ENCODE results near the gene SLC6A3.

SLC6A3 gene

DNA sequence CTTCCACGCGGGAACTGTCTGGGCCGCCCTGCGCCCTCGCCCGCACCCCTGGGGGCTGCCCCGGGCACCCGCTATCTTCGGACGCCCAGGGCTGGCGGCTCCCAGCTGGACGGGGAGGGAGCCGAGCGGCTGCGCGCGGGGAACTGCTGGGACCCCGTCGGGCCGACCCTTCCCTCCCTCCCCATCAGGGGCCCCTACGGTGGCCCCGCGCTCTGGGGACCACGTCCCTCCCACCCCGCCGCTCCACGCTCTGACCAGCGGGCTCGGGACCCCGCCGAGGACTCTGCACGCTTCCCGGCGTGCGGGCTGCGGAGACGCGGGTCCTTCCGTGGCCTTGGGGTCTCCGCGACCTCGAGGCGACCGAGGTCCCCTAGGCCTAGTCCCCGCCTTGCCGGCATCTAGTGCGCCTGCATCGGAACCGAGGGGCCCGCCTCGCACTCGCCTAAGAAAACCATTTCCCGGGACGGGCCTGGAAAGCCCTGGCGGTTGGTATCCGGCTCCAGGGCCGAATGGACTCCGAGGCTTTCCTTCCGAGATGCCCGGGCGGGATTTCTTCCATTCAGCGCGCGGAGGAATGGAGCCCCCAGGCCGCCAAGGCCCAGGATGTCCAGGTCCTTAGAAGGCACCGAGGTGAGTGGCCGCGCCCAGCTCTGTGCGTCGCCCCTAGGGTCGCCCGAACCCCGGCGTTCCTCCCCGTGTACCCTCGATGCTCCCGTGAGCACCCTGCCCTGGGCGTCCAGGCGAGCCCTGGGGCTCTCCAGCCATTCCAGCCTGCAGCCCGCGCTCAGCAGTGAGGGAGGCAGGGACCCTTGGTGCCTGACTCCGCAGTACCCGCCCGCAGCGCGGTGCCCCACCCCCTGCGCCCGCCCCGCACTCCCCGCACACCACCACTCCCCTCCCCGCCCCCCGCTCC, 705 bp upstream of the SLC6A3 start:
- 0 out of 2 replicates have a peak, but pooled peaks cover 8% of the 10 kb centered on the region for H3K4me1 ChIP-seq (ENCODE audit: control insufficient read depth, insufficient read depth, low read length)
- no peaks in the 10 kb centered on the region for H3K9me3 ChIP-seq (ENCODE audit: control insufficient read depth, insufficient read depth, low read depth, low read length)
- peaks cover 97% of the 10 kb centered on the region for H3K27me3 ChIP-seq (ENCODE audit: control insufficient read depth, insufficient read depth, low read length)
- H3K9ac ChIP-seq (ENCODE audit: low read length) = no peak overlapping the region
- H3K36me3 ChIP-seq (ENCODE audit: control insufficient read depth, insufficient read depth, low read length) = no peaks in the 10 kb centered on the region
- H3K4me3 ChIP-seq (ENCODE audit: low read depth, low read length) = peak overlapping the region; percentile 65
- no peak overlapping the region for H3K27ac ChIP-seq (ENCODE audit: low read depth, low read length)

DNA sequence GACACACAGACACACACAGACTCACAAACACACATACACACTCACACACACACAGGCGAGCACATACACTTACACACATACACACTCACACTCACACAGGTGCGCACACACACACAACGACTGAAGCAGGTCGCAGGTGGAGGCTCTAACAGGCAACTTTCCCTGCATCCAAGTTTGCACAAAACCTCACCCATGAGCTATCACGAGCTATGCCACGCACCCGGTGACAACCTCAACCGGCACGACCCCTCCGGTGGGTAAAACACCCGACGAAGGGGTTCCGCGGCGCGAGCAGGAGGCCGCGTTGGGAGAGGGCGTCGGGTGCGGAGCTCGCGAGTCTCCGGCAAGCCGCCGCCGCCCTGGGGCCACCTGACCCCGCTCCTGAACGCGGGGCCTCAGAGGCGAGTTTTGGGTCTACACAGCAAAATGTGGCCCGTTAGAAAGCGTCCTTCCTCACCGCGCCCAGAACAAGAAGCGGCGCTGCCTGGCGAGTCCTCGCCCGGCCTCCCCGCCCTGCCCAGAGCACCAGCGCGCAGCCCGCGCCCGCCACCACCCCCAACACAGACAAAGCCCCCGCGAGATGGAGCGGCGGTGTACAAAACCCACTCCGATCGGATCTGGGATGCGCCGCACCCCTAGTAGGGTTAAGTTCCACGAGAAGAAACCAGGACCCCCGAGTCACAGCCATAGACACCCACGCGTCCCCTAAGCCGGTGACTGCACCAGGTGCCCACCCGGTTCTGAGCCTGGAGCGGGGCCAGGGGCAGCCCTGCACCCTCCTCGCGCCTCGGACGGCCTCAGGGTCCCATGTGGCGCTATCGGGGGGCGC, 665 bp downstream of the SLC6A3 start:
- Histone ChIP-seq H3K9ac (ENCODE audit: low read length) (peak overlapping the region; percentile 17), H3K4me3 (ENCODE audit: low read depth, low read length) (peak overlapping the region; percentile 63), H3K4me1 (ENCODE audit: control insufficient read depth, insufficient read depth, low read length) (0 out of 2 replicates have a peak, but pooled peaks cover 8% of the 10 kb centered on the region), H3K36me3 (ENCODE audit: control insufficient read depth, insufficient read depth, low read length) (no peaks in the 10 kb centered on the region), H3K27me3 (ENCODE audit: control insufficient read depth, insufficient read depth, low read length) (peaks cover 100% of the 10 kb centered on the region), H3K27ac (ENCODE audit: low read depth, low read length) (no peak overlapping the region), H3K9me3 (ENCODE audit: control insufficient read depth, insufficient read depth, low read depth, low read length) (peaks cover 4% of the 10 kb centered on the region; the same call in 1 of the 2 replicates)

DNA sequence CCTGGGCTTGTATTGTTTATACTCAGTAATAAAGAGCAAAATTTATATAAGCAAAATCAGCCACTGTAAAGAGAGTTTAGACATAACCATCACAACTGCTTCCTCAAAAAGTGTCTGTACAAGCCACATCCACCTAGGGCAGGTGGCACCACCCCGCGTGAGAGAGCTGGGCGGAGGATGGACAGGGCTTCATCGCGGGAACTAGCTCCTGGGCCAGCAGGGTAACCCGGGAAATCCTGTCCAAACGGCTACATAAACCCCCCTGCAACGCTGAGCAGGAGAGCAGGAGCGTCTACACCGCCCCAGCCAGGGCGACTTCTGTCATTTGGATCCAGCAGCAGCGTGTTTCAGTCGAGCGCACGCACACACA, 1.3 kb downstream of the SLC6A3 start:
- H3K27me3 ChIP-seq (ENCODE audit: control insufficient read depth, insufficient read depth, low read length) = peaks cover 97% of the 10 kb centered on the region
- no peak overlapping the region for H3K27ac ChIP-seq (ENCODE audit: low read depth, low read length)
- H3K9me3 ChIP-seq (ENCODE audit: control insufficient read depth, insufficient read depth, low read depth, low read length) = peaks cover 4% of the 10 kb centered on the region; the same call in 1 of the 2 replicates
- peak overlapping the region; percentile 63 for H3K4me3 ChIP-seq (ENCODE audit: low read depth, low read length)
- H3K36me3 ChIP-seq (ENCODE audit: control insufficient read depth, insufficient read depth, low read length) = no peaks in the 10 kb centered on the region
- no peak overlapping the region for H3K9ac ChIP-seq (ENCODE audit: low read length)
- 0 out of 2 replicates have a peak, but pooled peaks cover 8% of the 10 kb centered on the region for H3K4me1 ChIP-seq (ENCODE audit: control insufficient read depth, insufficient read depth, low read length)

DNA sequence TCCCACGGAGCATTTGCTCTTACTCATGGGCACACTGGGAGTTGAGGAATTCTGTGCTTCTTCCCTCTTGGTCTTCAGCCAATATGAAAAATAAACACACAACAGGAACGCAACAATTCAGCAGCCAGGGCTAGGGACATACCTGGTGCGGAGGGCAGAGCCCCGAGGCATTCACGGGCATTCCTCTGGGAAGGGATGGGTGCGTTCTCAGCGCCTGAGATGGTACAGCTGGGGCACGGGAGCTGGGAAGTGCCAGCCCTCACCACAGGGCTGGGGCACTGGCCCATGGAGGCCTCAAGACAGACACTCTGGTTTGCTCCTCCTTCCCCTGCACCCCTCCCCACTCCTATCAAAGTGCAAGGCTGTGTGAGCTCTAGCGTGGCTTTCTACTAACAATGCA, 2.1 kb downstream of the SLC6A3 start:
- Histone ChIP-seq H3K27ac (ENCODE audit: low read depth, low read length) (no peak overlapping the region), H3K9ac (ENCODE audit: low read length) (no peak overlapping the region), H3K27me3 (ENCODE audit: control insufficient read depth, insufficient read depth, low read length) (peaks cover 97% of the 10 kb centered on the region), H3K9me3 (ENCODE audit: control insufficient read depth, insufficient read depth, low read depth, low read length) (peaks cover 4% of the 10 kb centered on the region; the same call in 1 of the 2 replicates), H3K4me3 (ENCODE audit: low read depth, low read length) (no peak overlapping the region), H3K4me1 (ENCODE audit: control insufficient read depth, insufficient read depth, low read length) (0 out of 2 replicates have a peak, but pooled peaks cover 8% of the 10 kb centered on the region), H3K36me3 (ENCODE audit: control insufficient read depth, insufficient read depth, low read length) (no peaks in the 10 kb centered on the region)

DNA sequence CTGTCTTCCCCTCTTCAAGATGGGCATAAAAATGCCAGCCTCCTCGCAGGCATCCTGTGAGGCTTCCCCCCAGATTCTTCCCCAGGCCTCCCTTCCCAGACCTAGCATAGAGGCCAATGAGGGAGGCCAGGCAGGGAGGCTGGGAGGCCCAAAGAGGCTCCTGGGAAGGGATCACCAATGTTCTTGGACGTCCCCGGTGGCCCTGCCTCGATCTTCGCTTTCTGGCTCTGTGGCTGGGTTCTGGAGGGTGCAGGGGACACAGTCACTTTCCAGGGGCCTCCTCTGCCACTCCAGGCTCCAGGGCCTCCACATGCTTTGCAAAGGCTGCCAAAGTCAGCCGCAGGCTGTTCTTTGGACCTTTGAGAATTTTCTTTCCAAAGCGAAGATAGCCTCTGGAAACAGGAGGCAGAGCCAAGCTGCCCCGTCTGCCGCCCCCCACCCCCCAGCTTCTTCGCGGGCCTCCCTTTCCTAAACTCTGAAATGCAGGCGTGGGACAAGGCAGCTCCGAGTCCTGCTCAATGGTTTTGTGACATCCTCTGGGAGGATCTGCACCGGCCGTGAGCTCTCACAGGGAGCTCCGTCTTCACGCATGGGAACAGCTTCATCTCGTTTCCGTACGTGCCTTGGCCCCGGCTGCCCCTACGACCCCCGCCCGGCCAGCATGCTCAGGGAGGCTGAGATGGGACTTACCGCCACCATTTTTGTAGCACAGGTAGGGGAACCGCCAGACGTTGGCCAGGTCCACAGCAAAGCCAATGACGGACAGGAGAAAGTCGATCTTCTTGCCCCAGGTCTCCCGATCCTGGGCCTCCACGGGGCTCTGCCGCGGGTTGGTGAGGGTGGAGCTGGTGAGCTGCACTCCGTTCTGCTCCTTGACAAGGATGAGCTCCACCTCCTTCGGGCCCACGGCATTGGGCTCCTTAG, 2.8 kb downstream of the SLC6A3 start:
- no peak overlapping the region for H3K27ac ChIP-seq (ENCODE audit: low read depth, low read length)
- peaks cover 4% of the 10 kb centered on the region; the same call in 1 of the 2 replicates for H3K9me3 ChIP-seq (ENCODE audit: control insufficient read depth, insufficient read depth, low read depth, low read length)
- no peaks in the 10 kb centered on the region for H3K36me3 ChIP-seq (ENCODE audit: control insufficient read depth, insufficient read depth, low read length)
- H3K4me1 ChIP-seq (ENCODE audit: control insufficient read depth, insufficient read depth, low read length) = 0 out of 2 replicates have a peak, but pooled peaks cover 11% of the 10 kb centered on the region
- H3K9ac ChIP-seq (ENCODE audit: low read length) = no peak overlapping the region
- H3K4me3 ChIP-seq (ENCODE audit: low read depth, low read length) = no peak overlapping the region
- peaks cover 95% of the 10 kb centered on the region for H3K27me3 ChIP-seq (ENCODE audit: control insufficient read depth, insufficient read depth, low read length)

DNA sequence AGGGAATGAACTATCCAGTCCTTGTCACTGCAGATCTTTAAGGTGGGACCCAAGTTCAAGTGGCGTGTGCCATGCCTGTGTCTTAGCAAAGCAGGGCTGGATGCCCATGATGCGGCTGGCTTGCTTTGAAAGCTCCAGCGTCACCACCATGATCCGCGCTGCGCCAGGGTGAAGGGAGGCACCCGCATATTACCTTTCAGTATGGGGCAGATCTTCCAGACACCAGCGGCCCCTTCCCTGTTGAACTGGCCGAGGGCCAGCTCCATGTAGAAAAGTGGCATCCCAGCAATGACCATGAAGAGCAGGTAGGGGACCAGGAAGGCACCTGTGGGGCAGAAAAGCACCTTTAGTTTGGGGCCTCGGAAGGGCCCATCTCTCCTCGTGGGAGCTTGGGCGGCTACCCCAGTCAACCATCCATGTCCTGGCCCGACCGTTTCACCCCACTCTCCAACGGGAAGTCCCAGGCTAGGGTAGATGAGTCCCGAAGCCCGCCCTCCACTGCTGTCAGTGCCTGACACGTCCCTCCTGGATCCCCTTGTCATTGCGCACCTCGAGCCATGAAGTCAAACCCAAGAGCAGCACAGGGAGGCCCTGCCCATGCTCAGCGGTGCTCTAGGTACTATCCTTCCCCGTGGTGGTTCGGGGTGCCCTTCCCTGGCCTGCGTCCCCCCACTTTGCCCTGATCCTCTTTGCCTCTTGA, 3.9 kb downstream of the SLC6A3 start:
- Histone ChIP-seq H3K4me3 (ENCODE audit: low read depth, low read length) (no peak overlapping the region), H3K9me3 (ENCODE audit: control insufficient read depth, insufficient read depth, low read depth, low read length) (peaks cover 4% of the 10 kb centered on the region; the same call in 1 of the 2 replicates), H3K9ac (ENCODE audit: low read length) (no peak overlapping the region), H3K27ac (ENCODE audit: low read depth, low read length) (no peak overlapping the region), H3K36me3 (ENCODE audit: control insufficient read depth, insufficient read depth, low read length) (no peaks in the 10 kb centered on the region), H3K27me3 (ENCODE audit: control insufficient read depth, insufficient read depth, low read length) (peaks cover 84% of the 10 kb centered on the region), H3K4me1 (ENCODE audit: control insufficient read depth, insufficient read depth, low read length) (0 out of 2 replicates have a peak, but pooled peaks cover 11% of the 10 kb centered on the region)

DNA sequence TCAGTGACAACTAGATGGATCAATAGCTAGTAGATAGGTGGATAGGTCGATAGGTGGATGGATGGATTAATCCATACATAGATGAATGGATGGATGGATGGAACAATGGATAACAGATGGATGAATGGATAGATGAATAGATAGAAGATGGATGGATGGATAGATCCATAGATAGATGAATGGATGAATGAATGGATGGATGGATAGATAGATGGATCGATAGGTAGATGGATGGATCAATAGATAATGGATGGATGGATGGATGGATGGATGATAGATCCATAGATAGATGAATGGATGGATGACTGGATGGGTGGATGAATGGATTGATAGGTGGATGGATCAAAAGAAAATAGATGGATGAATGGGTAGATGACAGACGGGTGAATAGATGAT, 5.1 kb downstream of the SLC6A3 start:
- Histone ChIP-seq H3K36me3 (ENCODE audit: control insufficient read depth, insufficient read depth, low read length) (no peaks in the 10 kb centered on the region), H3K9me3 (ENCODE audit: control insufficient read depth, insufficient read depth, low read depth, low read length) (peaks cover 4% of the 10 kb centered on the region; the same call in 1 of the 2 replicates), H3K27me3 (ENCODE audit: control insufficient read depth, insufficient read depth, low read length) (peaks cover 71% of the 10 kb centered on the region), H3K27ac (ENCODE audit: low read depth, low read length) (no peak overlapping the region), H3K4me3 (ENCODE audit: low read depth, low read length) (no peak overlapping the region), H3K4me1 (ENCODE audit: control insufficient read depth, insufficient read depth, low read length) (0 out of 2 replicates have a peak, but pooled peaks cover 11% of the 10 kb centered on the region), H3K9ac (ENCODE audit: low read length) (no peak overlapping the region)

DNA sequence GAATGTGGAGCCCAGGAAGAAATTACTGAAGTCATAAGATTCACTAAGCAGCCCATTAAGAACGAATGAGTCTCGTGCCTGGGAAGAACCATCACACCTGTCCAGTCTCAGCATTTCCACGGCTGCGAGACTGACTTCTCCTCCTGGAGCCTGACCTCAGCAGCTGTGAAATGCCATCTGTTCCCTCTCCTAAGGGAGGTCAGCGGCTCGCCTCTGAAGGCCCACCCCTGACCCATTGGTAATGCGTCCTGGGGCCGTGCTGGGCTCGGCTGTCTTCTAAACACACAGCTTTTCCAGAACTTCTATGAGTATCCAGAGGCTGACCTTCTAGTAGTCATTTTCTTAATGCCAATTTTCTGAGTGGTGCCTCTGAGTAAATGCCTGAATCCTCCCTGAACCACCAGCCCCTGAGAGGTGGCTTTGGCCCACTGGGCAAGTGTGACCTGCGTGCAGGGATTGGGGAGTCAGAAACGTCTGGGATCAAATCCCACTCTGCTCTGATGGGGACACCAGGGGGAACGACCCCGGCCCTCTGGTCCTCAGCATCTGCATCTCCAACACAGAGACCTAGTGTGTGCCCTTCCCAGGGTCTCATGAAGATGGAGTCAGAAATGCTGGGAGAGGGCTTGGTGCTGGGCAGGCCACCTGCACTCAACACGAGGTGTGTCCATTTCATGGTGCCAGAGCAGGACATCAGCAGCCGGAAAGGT, 5.7 kb downstream of the SLC6A3 start:
- no peaks in the 10 kb centered on the region for H3K36me3 ChIP-seq (ENCODE audit: control insufficient read depth, insufficient read depth, low read length)
- no peak overlapping the region for H3K4me3 ChIP-seq (ENCODE audit: low read depth, low read length)
- peaks cover 4% of the 10 kb centered on the region; the same call in 1 of the 2 replicates for H3K9me3 ChIP-seq (ENCODE audit: control insufficient read depth, insufficient read depth, low read depth, low read length)
- 0 out of 2 replicates have a peak, but pooled peaks cover 7% of the 10 kb centered on the region for H3K4me1 ChIP-seq (ENCODE audit: control insufficient read depth, insufficient read depth, low read length)
- H3K27me3 ChIP-seq (ENCODE audit: control insufficient read depth, insufficient read depth, low read length) = peaks cover 66% of the 10 kb centered on the region
- H3K27ac ChIP-seq (ENCODE audit: low read depth, low read length) = no peak overlapping the region
- no peak overlapping the region for H3K9ac ChIP-seq (ENCODE audit: low read length)

DNA sequence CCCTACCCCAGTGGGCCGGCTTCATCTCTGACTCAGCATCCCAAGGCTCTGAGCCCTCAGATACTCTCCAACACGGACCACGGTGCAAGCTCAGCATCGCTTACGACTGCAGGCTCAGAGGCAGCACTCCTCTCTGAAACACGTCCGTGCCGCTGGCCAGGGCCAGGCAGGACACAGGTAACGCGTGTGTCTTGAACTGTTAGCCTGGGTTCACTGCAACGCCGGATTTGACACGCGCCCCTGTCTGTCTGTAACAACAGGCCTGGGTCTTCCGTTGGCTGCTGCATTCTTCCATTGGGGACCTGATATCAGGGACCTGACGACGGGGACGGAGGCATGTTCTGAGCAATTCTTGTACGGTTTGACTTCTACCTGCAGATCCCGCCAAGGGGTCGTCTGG, 6.4 kb downstream of the SLC6A3 start:
- Histone ChIP-seq H3K36me3 (ENCODE audit: control insufficient read depth, insufficient read depth, low read length) (no peaks in the 10 kb centered on the region), H3K4me1 (ENCODE audit: control insufficient read depth, insufficient read depth, low read length) (0 out of 2 replicates have a peak, but pooled peaks cover 3% of the 10 kb centered on the region), H3K9ac (ENCODE audit: low read length) (no peak overlapping the region), H3K9me3 (ENCODE audit: control insufficient read depth, insufficient read depth, low read depth, low read length) (peaks cover 5% of the 10 kb centered on the region), H3K27ac (ENCODE audit: low read depth, low read length) (no peak overlapping the region), H3K27me3 (ENCODE audit: control insufficient read depth, insufficient read depth, low read length) (peaks cover 59% of the 10 kb centered on the region), H3K4me3 (ENCODE audit: low read depth, low read length) (no peak overlapping the region)
